Brain microvascular endothelial cell (primary cell): ENCODE measurements around the gene MXI1.

Source experiments
- DNase-seq: peaks from one replicate; pipeline ENCODE4 v3.0.0-alpha.2; 2020
- H3K27ac ChIP-seq: fragments of 250-450 bp; sonication (Bioruptor Pico); 2 replicates; pipeline ENCODE4 v1.5.1; 2020; ENCODE audit warnings: mild to moderate bottlenecking, moderate library complexity
- H3K27me3 ChIP-seq: fragments of 250-450 bp; sonication (Bioruptor Pico); replicated peaks from 2 replicates; pipeline ENCODE4 v1.5.1; 2020; ENCODE audit warnings: mild to moderate bottlenecking
- H3K36me3 ChIP-seq: fragments of 250-450 bp; sonication (Bioruptor Pico); replicated peaks from 2 replicates; pipeline ENCODE4 v1.5.1; 2020; ENCODE audit warnings: mild to moderate bottlenecking
- H3K4me3 ChIP-seq: 2 replicates; pipeline ENCODE4 v1.5.1; 2011; ENCODE audit warnings: low read depth, mild to moderate bottlenecking, control low read depth, low read length, moderate library complexity
- CTCF ChIP-seq: IDR thresholded peaks from 2 replicates; pipeline ENCODE4 v1.5.1; 2011; ENCODE audit warnings: low read depth, mild to moderate bottlenecking, moderate library complexity, low read length, control low read depth, inconsistent platforms; ENCODE audit errors: missing control alignments
- in situ Hi-C: cut with HindIII; loops from 2 replicates; pipeline ENCODE4 v1.10.0; 2017; ENCODE audit warnings: low sequenced_read_pairs, low pct_ligation_motif_present

MXI1 gene

DNA sequence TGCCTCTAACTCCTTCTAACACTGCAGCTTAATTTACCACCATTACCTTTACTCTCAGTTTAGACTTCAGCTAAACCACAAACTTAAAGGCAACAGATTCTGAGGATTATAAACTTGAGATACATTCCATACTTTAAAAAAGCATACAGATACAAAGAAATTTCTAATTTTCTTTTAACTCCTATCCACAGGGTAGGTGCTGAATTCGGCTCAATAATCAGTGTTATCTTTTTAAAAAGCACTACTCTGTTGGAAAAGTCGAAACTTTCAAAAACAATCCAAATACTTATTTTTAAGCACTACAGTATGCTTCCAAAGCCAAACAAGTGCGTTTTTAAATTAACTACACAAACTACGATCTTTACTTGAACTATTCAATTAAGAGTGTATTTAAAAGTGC, 96.3 kb downstream of the MXI1 start:
- H3K27me3 ChIP-seq = no peaks in the 10 kb centered on the region
- TF ChIP-seq CTCF = no peak
- H3K4me3 ChIP-seq = peak overlapping the region; percentile 70
- H3K27ac ChIP-seq = peak overlapping the region; percentile 86
- no peak for DNase-seq
- peaks cover 35% of the 10 kb centered on the region for H3K36me3 ChIP-seq
- in situ Hi-C loops = no loop called here

- Histone ChIP-seq H3K27me3 (no peaks in the 10 kb centered on the region), H3K36me3 (peaks cover 32% of the 10 kb centered on the region), H3K4me3 (peak overlapping the region; percentile 70), H3K27ac (peak overlapping the region; percentile 86)
- in situ Hi-C loops = no loop called here
- TF ChIP-seq CTCF = no peak
- no peak for DNase-seq
Observed at GRCh38 chr10:110304394-110304779, 97.0 kb downstream of the MXI1 start.

- Histone ChIP-seq H3K36me3 (peaks cover 29% of the 10 kb centered on the region), H3K27me3 (no peaks in the 10 kb centered on the region), H3K27ac (peak within 1 kb of the TSS; percentile 86), H3K4me3 (peak within 1 kb of the TSS; percentile 70)
- peak; percentile 99 for DNase-seq
- in situ Hi-C loops = no loop called here
- TF ChIP-seq CTCF = no peak
Observed at GRCh38 chr10:110304780-110305421, 97.5 kb downstream of the MXI1 start, which contains the start of gene SMNDC1. Gene SMNDC1, minus strand, starts transcription at chr10:110304920. Its CDS starts 1,333 bp downstream, at chr10:110303587.

DNA sequence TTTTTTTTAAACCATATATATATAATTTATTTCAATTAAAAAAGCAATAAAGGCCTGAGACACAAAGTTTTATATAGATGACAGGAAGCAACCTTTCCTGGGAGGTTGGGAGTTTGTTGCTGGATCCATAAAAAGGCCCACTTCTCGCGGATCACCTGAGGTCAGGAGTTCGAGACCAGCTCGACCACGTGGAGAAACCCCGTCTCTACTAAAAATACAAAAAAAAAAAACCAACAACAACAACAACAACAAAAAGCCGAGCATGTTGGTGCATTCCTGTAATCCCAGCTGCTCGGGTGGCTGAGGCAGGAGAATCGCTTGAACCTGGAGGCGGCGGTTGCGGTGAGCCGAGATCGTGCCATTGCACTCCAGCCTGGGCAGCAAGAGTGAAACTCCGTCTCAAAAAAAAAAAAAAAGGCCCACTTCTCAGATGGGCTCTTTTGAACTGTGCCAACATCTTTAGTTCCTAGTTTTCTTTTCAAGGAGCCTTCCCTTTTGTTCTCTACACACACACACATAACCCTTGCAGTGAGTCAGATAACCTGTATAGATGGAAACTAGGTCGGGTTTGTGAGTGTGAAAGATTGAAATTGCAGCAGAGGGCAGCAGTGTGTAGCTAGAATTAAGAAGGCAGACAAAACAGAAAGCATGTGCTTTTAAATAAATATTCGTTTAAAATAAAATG, 98.5 kb downstream of the MXI1 start:
- TF ChIP-seq CTCF = peak; percentile 71
- Histone ChIP-seq H3K4me3 (no peak overlapping the region), H3K27ac (peak overlapping the region; percentile 86)

GRCh38 chr10:110306452-110306768, 99.0 kb downstream of the MXI1 start:
- Histone ChIP-seq H3K27ac (peak overlapping the region; percentile 86), H3K4me3 (no peak overlapping the region), H3K36me3 (peaks cover 17% of the 10 kb centered on the region), H3K27me3 (no peaks in the 10 kb centered on the region)
- in situ Hi-C loops = no loop called here
- no peak for TF ChIP-seq CTCF
- no peak for DNase-seq

More for the DNA sequence above, 98.5 kb downstream of the MXI1 start:
- in situ Hi-C loops = no loop called here
- DNase-seq = peak; percentile 86
- H3K27me3 ChIP-seq = no peaks in the 10 kb centered on the region
- H3K36me3 ChIP-seq = peaks cover 21% of the 10 kb centered on the region
